ENCODE measurements around the gene OTOP1. TPM values are rescaled to one million over a fixed set of nuclear protein-coding genes. Genes with fewer than 3 reads are reported as not detected.
"Not testable (repeated sequence)": the region's sequence is repeated elsewhere in the genome, so short reads cannot be mapped to it uniquely, and the experiment has no call there.

The OTOP1 gene
- polyA plus RNA-seq, 3 donors, result not detected

GRCh38 chr4:4247696-4248028 is 20.9 kb upstream of the OTOP1 start:
- Mint-ChIP-seq H3K27ac (peak overlapping the region; percentile 98 to 100 (median 99)), H3K4me3 (peak overlapping the region; percentile 90 to 95)

DNA sequence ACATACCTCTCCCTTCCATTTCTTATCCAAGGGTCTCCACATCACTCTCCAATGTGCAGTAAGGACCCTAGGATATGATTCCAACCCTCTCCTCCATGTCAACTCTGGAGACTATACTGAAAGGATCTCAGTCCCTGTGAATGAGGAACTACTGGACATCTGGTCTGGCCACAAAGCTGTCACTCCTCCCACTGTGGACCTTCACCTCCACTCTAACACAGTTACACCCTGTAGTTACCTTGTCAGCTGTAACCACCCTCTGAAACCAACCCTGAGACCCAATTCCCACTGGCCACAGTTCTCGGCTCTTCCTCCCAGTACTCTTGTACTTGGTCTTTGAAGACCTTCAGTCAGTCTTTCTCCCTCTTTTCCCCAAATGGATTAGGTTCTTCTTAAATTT is 18.4 kb upstream of the OTOP1 start:
- Histone ChIP-seq H3K27ac (ENCODE audit: low read depth in 1 of 2, low read length in 2 of 2) (no peak overlapping the region), H3K4me2 (replicated peaks; ENCODE audit: extremely low read depth, low read length, poor library complexity, severe bottlenecking) (no peak overlapping the region), H3K36me3 (replicated peaks in 1 of 2; ENCODE audit: control insufficient read depth in 1 of 2, insufficient read depth in 2 of 2, low read length in 2 of 2) (peaks cover 38 to 54% of the 10 kb centered on the region in 2 donors), H4K20me1 (ENCODE audit: insufficient read depth, low read length) (no peaks in the 10 kb centered on the region), H2AFZ (ENCODE audit: insufficient read depth, low read depth, low read length, poor library complexity, severe bottlenecking) (no peak overlapping the region), H3K9ac (ENCODE audit: insufficient read depth, low read length, poor library complexity, severe bottlenecking) (no peak overlapping the region), H3K79me2 (ENCODE audit: insufficient read depth, low read length) (peaks cover 9% of the 10 kb centered on the region), H3K9me3 (replicated peaks in 1 of 2; ENCODE audit: control insufficient read depth in 1 of 2, insufficient read depth in 1 of 2, low read length in 2 of 2) (no peaks in the 10 kb centered on the region), H3K4me1 (ENCODE audit: control insufficient read depth in 1 of 2, insufficient read depth in 2 of 2, low read length in 2 of 2) (peaks cover 16 to 18% of the 10 kb centered on the region in 2 donors), H3K27me3 (ENCODE audit: control insufficient read depth in 2 of 2, insufficient read depth in 2 of 2, low read length in 2 of 2) (no peaks in the 10 kb centered on the region), H3K4me3 (replicated peaks in 1 of 3; ENCODE audit: low read depth in 2 of 3, low read length in 3 of 3) (no peak overlapping the region)
- DNase-seq, result no peak
- H3K9me3 Mint-ChIP-seq, result peaks cover 0 to 2% (median 0%) of the 10 kb centered on the region in 7 donors
- intact Hi-C loops (cut with micrococcal nuclease), result loop anchor here in 1 of 2 donors (5.0 kb wide), 1 partner anchor 47 kb away; the partner anchor contains the start of genes LYAR and ZBTB49
- 100% methylated on average over 1 of the region's 1 CpG for WGBS (ENCODE audit: insufficient coverage)
- H3K4me3 Mint-ChIP-seq, result no peak overlapping the region
- TF ChIP-seq CTCF (IDR thresholded peaks at IDR 0.05), result no peak
- peaks cover 20% of the 10 kb centered on the region for H3K4me1 Mint-ChIP-seq
- peaks cover 1 to 3% (median 1%) of the 10 kb centered on the region in 3 donors for H3K27me3 Mint-ChIP-seq (ENCODE audit: low read depth in 3 of 3)
- H3K36me3 Mint-ChIP-seq, result peaks cover 48 to 57% of the 10 kb centered on the region in 2 donors
- H3K27ac Mint-ChIP-seq, result peak overlapping the region in 3 of 7 donors; percentile 3 to 76 (median 55)

More at GRCh38 chr4:4247696-4248028, 20.9 kb upstream of the OTOP1 start:
- no peaks in the 10 kb centered on the region for H3K27me3 ChIP-seq (ENCODE audit: control insufficient read depth in 2 of 2, insufficient read depth in 2 of 2, low read length in 2 of 2)
- H3K9ac ChIP-seq (ENCODE audit: insufficient read depth, low read length, poor library complexity, severe bottlenecking), result peak overlapping the region; percentile 90
- H4K20me1 ChIP-seq (ENCODE audit: insufficient read depth, low read length), result no peaks in the 10 kb centered on the region
- peaks cover 0 to 2% (median 0%) of the 10 kb centered on the region in 7 donors for H3K9me3 Mint-ChIP-seq
- intact Hi-C loops (cut with micrococcal nuclease), result loop anchor here (2.0 to 5.0 kb wide), 2 partner anchors 43 to 45 kb away; partner anchors contain the start of genes LYAR (in 2 of the 2) and ZBTB49 (in 2 of the 2)
- H3K4me3 ChIP-seq (replicated peaks in 1 of 3; ENCODE audit: low read depth in 2 of 3, low read length in 3 of 3), result peak overlapping the region; percentile 87 to 92 (median 87)
- H3K36me3 Mint-ChIP-seq, result peaks cover 31 to 32% of the 10 kb centered on the region in 2 donors
- H3K27ac ChIP-seq (ENCODE audit: low read depth in 1 of 2, low read length in 2 of 2), result peak overlapping the region; percentile 96 to 97
- H2AFZ ChIP-seq (ENCODE audit: insufficient read depth, low read depth, low read length, poor library complexity, severe bottlenecking), result peak overlapping the region; percentile 97
- peaks cover 9% of the 10 kb centered on the region for H3K79me2 ChIP-seq (ENCODE audit: insufficient read depth, low read length)
- peaks cover 16 to 18% of the 10 kb centered on the region in 2 donors for H3K4me1 ChIP-seq (ENCODE audit: control insufficient read depth in 1 of 2, insufficient read depth in 2 of 2, low read length in 2 of 2)
- no peaks in the 10 kb centered on the region for H3K9me3 ChIP-seq (replicated peaks in 1 of 2; ENCODE audit: control insufficient read depth in 1 of 2, insufficient read depth in 1 of 2, low read length in 2 of 2)
- H3K36me3 ChIP-seq (replicated peaks in 1 of 2; ENCODE audit: control insufficient read depth in 1 of 2, insufficient read depth in 2 of 2, low read length in 2 of 2), result peaks cover 25 to 32% of the 10 kb centered on the region in 2 donors
- H3K4me1 Mint-ChIP-seq, result peaks cover 20% of the 10 kb centered on the region
- peak overlapping the region; percentile 88 for H3K4me2 ChIP-seq (replicated peaks; ENCODE audit: extremely low read depth, low read length, poor library complexity, severe bottlenecking)
- no peak for TF ChIP-seq CTCF (IDR thresholded peaks at IDR 0.05)
- H3K27me3 Mint-ChIP-seq (ENCODE audit: low read depth in 3 of 3), result peaks cover 4 to 14% (median 4%) of the 10 kb centered on the region in 3 donors
- 0% methylated on average over 7 of the region's 12 CpGs for WGBS (ENCODE audit: insufficient coverage)
- peak in 1 of 3 donors; percentile 18 for DNase-seq

DNA sequence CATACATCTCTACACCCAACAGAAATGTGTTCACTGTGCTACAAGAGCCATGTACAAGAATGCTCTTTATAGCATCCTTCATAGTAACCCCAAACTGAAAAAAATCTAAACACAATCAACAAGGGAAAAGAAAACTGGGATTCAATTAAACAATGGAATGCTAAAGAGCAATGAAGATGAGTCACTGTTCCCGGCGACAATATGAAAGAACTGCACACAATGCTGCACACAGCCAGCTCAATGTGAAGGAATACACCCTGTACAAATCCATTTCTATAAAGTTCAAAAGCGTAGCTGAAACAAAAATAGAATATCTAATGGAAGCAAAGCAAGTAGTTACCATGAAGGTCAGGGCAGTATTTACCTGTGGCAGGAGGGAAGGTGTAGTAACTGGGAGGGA is 12.8 kb upstream of the OTOP1 start:
- not testable (repeated sequence) for H3K27me3 Mint-ChIP-seq (ENCODE audit: low read depth in 3 of 3)

More for the DNA sequence above, 12.8 kb upstream of the OTOP1 start:
- H3K27ac Mint-ChIP-seq; H3K79me2 ChIP-seq (ENCODE audit: insufficient read depth, low read length); H3K27me3 ChIP-seq (ENCODE audit: control insufficient read depth in 2 of 2, insufficient read depth in 2 of 2, low read length in 2 of 2); H3K4me3 ChIP-seq (replicated peaks in 1 of 3; ENCODE audit: low read depth in 2 of 3, low read length in 3 of 3); H4K20me1 ChIP-seq (ENCODE audit: insufficient read depth, low read length); H3K9me3 Mint-ChIP-seq; H3K4me1 ChIP-seq (ENCODE audit: control insufficient read depth in 1 of 2, insufficient read depth in 2 of 2, low read length in 2 of 2); H3K9me3 ChIP-seq (replicated peaks in 1 of 2; ENCODE audit: control insufficient read depth in 1 of 2, insufficient read depth in 1 of 2, low read length in 2 of 2); intact Hi-C loops (cut with micrococcal nuclease); H3K9ac ChIP-seq (ENCODE audit: insufficient read depth, low read length, poor library complexity, severe bottlenecking); DNase-seq; H3K4me2 ChIP-seq (replicated peaks; ENCODE audit: extremely low read depth, low read length, poor library complexity, severe bottlenecking); H3K4me1 Mint-ChIP-seq; H3K27ac ChIP-seq (ENCODE audit: low read depth in 1 of 2, low read length in 2 of 2); H2AFZ ChIP-seq (ENCODE audit: insufficient read depth, low read depth, low read length, poor library complexity, severe bottlenecking); H3K4me3 Mint-ChIP-seq: not testable (repeated sequence)
- peaks cover 50 to 85% of the 10 kb centered on the region in 2 donors for H3K36me3 ChIP-seq (replicated peaks in 1 of 2; ENCODE audit: control insufficient read depth in 1 of 2, insufficient read depth in 2 of 2, low read length in 2 of 2)
- WGBS (ENCODE audit: insufficient coverage), result no CpG with 5 or more reads among the region's 3 CpGs
- H3K36me3 Mint-ChIP-seq, result peaks cover 81 to 89% of the 10 kb centered on the region in 2 donors

Data from CD14-positive monocyte (primary cell).